NCI-H510A (cell line): ENCODE measurements around the gene SLC25A11.

Experiments used
- DNase-seq: peaks from one replicate; lab custom pipeline; 2025; lab: John Stamatoyannopoulos, UW

Gene SLC25A11

GRCh38 chr17:4895657-4896331, 44.1 kb downstream of the SLC25A11 start:
- no peak for DNase-seq

- DNase-seq = no peak
These were observed 44.7 kb downstream of the SLC25A11 start for GRCh38 chr17:4895121-4895520.

GRCh38 chr17:4893721-4894560, 45.9 kb downstream of the SLC25A11 start:
- no peak for DNase-seq

- DNase-seq = no peak
These were observed 46.6 kb downstream of the SLC25A11 start for GRCh38 chr17:4893272-4893671.

GRCh38 chr17:4892499-4893221, 47.2 kb downstream of the SLC25A11 start:
- no peak for DNase-seq

- DNase-seq = no peak
These were observed 48.1 kb downstream of the SLC25A11 start for GRCh38 chr17:4891411-4892410.

- no peak for DNase-seq
These were observed 52.3 kb downstream of the SLC25A11 start for GRCh38 chr17:4887581-4887980.
